Esophagus squamous epithelium (tissue), 4 donors: Measurements from ENCODE around the gene RER1.

Experiments
- CTCF ChIP-seq, 6 experiments: fragments of 450-650 bp in 4 of 6; fragments of 200-600 bp in 2 of 6; sonication (generic) in 2 of 6; IDR thresholded peaks; one replicate each; pipeline ENCODE4 v1.5.1; 2016 to 2019; ENCODE audit warnings: antibody characterized with exemption in 6 of 6, mild to moderate bottlenecking in 4 of 6, moderate library complexity in 4 of 6
- POLR2A ChIP-seq, 4 donors: fragments of 450-650 bp; IDR thresholded peaks; one replicate each; pipeline ENCODE4 v1.6.1; 2017; ENCODE audit warnings: antibody characterized with exemption in 4 of 4, mild to moderate bottlenecking in 4 of 4, moderate library complexity in 3 of 4

- TF ChIP-seq CTCF (IDR thresholded peaks at IDR 0.05): no peak
- TF ChIP-seq POLR2A (IDR thresholded peaks at IDR 0.05): no peak
Observed at GRCh38 chr1:2435091-2435490, 43.5 kb downstream of the RER1 start.
